Left forelimb (tissue), 1 donor: ENCODE results near the gene PPIB.

Experiments
- DNase-seq: peaks from one replicate; pipeline ENCODE4 v3.0.0-alpha.2; 2018; ENCODE audit warnings: low spot score

Gene PPIB

GRCh38 chr15:64107337-64107736 lies 55.5 kb downstream of the PPIB start:
- no peak for DNase-seq
